Neuronal stem cell (in vitro differentiated cells): Measurements from ENCODE around the gene SELENOS.
A peak's percentile ranks its signal among the peaks of the same experiment; 100 is the strongest.

Experiments
- DNase-seq: peaks from one replicate; pipeline ENCODE4 v3.0.0-alpha.2; 2013; ENCODE audit warnings: low spot score
- H2AFZ ChIP-seq: one replicate; pipeline ENCODE4 v1.6.1; 2013; ENCODE audit warnings: mild to moderate bottlenecking, low read length, inconsistent platforms
- H2AK5ac ChIP-seq: 2 replicates; pipeline ENCODE4 v1.6.1; 2013; ENCODE audit warnings: low read depth, mild to moderate bottlenecking, inconsistent platforms, low read length, moderate library complexity, mixed read lengths
- H2BK120ac ChIP-seq: 2 replicates; pipeline ENCODE4 v1.6.1; 2013; ENCODE audit warnings: low read depth, mild to moderate bottlenecking, inconsistent platforms, low read length, moderate library complexity, mixed read lengths
- H2BK12ac ChIP-seq: one replicate; pipeline ENCODE4 v1.6.1; 2013; ENCODE audit warnings: low read length, inconsistent platforms
- H2BK15ac ChIP-seq: 2 replicates; pipeline ENCODE4 v1.6.1; 2013; ENCODE audit warnings: mild to moderate bottlenecking, low read length, inconsistent platforms, mixed read lengths
- H2BK5ac ChIP-seq: one replicate; pipeline ENCODE4 v1.6.1; 2013; ENCODE audit warnings: inconsistent platforms, mild to moderate bottlenecking, low read length, moderate library complexity
- H3K14ac ChIP-seq: one replicate; pipeline ENCODE4 v1.6.1; 2013; ENCODE audit warnings: low read length, inconsistent platforms
- H3K18ac ChIP-seq: 2 replicates; pipeline ENCODE4 v1.6.1; 2013; ENCODE audit warnings: low read length, inconsistent platforms
- H3K23ac ChIP-seq: 2 replicates; pipeline ENCODE4 v1.6.1; 2013; ENCODE audit warnings: low read depth, mild to moderate bottlenecking, mixed read lengths, low read length, inconsistent platforms; ENCODE audit not compliant: poor library complexity
- H3K27ac ChIP-seq: replicated peaks from 3 replicates; pipeline ENCODE4 v1.5.1; 2013; ENCODE audit warnings: low read length, inconsistent platforms
- H3K27me3 ChIP-seq, 3 experiments: 2 replicates each; pipeline ENCODE4 v1.6.1; 2013; ENCODE audit warnings: low read length in 3 of 3, mild to moderate bottlenecking in 2 of 3, inconsistent platforms in 1 of 3, low read depth in 1 of 3, mixed read lengths in 1 of 3, moderate library complexity in 1 of 3; ENCODE audit not compliant: control insufficient read depth in 3 of 3, insufficient read depth in 3 of 3
- H3K36me3 ChIP-seq, 2 donors: replicated peaks in 1 of 2; 2 replicates each; pipeline ENCODE4 v1.6.1; 2013; ENCODE audit warnings: low read length in 2 of 2; ENCODE audit not compliant: control insufficient read depth in 2 of 2, insufficient read depth in 2 of 2
- H3K4ac ChIP-seq: 2 replicates; pipeline ENCODE4 v1.6.1; 2013; ENCODE audit warnings: inconsistent platforms, mild to moderate bottlenecking, low read length, moderate library complexity
- H3K4me1 ChIP-seq, 2 donors: 1 replicate in 1 of 2; 2 replicates in 1 of 2; pipeline ENCODE4 v1.6.1; 2013; ENCODE audit warnings: low read length in 2 of 2, low read depth in 1 of 2; ENCODE audit not compliant: control insufficient read depth in 2 of 2, insufficient read depth in 1 of 2
- H3K4me2 ChIP-seq: one replicate; pipeline ENCODE4 v1.6.1; 2013; ENCODE audit warnings: mild to moderate bottlenecking, low read length, inconsistent platforms; ENCODE audit not compliant: insufficient read depth, poor library complexity, severe bottlenecking
- H3K4me3 ChIP-seq, 2 donors: 2 replicates each; pipeline ENCODE4 v1.5.1; 2013; ENCODE audit warnings: low read length in 2 of 2, mild to moderate bottlenecking in 2 of 2, inconsistent platforms in 1 of 2, moderate library complexity in 1 of 2
- H3K79me1 ChIP-seq: one replicate; pipeline ENCODE4 v1.6.1; 2013; ENCODE audit warnings: low read depth, mild to moderate bottlenecking, inconsistent platforms, low read length, moderate library complexity
- H3K9ac ChIP-seq: one replicate; pipeline ENCODE4 v1.6.1; 2013; ENCODE audit warnings: mild to moderate bottlenecking, low read depth, low read length, inconsistent platforms; ENCODE audit not compliant: poor library complexity
- H3K9me3 ChIP-seq, 2 donors: replicated peaks in 1 of 2; 2 replicates each; pipeline versions ENCODE3 to v1.6.1; 2013; ENCODE audit warnings: low read length in 2 of 2, mild to moderate bottlenecking in 2 of 2, inconsistent platforms in 1 of 2, low read depth in 1 of 2, mixed read lengths in 1 of 2, moderate library complexity in 1 of 2; ENCODE audit not compliant: control insufficient read depth in 2 of 2, insufficient read depth in 1 of 2
- H4K8ac ChIP-seq: one replicate; pipeline ENCODE4 v1.6.1; 2013; ENCODE audit warnings: low read depth, mild to moderate bottlenecking, inconsistent platforms, low read length, moderate library complexity
- H4K91ac ChIP-seq: one replicate; pipeline ENCODE4 v1.6.1; 2013; ENCODE audit warnings: low read length, low read depth, mild to moderate bottlenecking, inconsistent platforms; ENCODE audit not compliant: poor library complexity
- WGBS, 2 donors: extraction: QIAGEN DNeasy Blood & Tissue Kit; methylation state at CpG; one replicate each; pipeline ENCODE4 v1.1.7; 2013; ENCODE audit warnings: missing lambda C conversion rate in 2 of 2, mixed read lengths in 1 of 2; ENCODE audit not compliant: insufficient read length in 2 of 2, insufficient replicate concordance in 1 of 2; ENCODE audit errors: extremely low coverage in 2 of 2; 5-methylcytosine and 5-hydroxymethylcytosine counted together

Gene SELENOS

GRCh38 chr15:101244036-101244781, 33.1 kb downstream of the SELENOS start:
- Histone ChIP-seq H3K36me3 (peaks cover 5 to 66% of the 10 kb centered on the region in 2 donors), H3K18ac (no peak overlapping the region), H3K79me1 (peaks cover 15% of the 10 kb centered on the region), H3K27me3 (peaks cover 0 to 5% (median 0%) of the 10 kb centered on the region in 3 experiments), H2AK5ac (no peak overlapping the region), H3K23ac (no peak overlapping the region), H2AFZ (no peak overlapping the region), H3K4me3 (no peak overlapping the region), H4K91ac (no peak overlapping the region), H4K8ac (no peak overlapping the region), H3K4ac (no peak overlapping the region), H3K9me3 (no peaks in the 10 kb centered on the region), H2BK120ac (no peak overlapping the region), H3K4me2 (no peak overlapping the region), H2BK5ac (no peak overlapping the region), H3K27ac (no peak overlapping the region), H3K14ac (no peak overlapping the region), H2BK15ac (no peak overlapping the region), H2BK12ac (no peak overlapping the region), H3K4me1 (peaks cover 0 to 7% of the 10 kb centered on the region in 2 donors), H3K9ac (no peak overlapping the region)
- no peak for DNase-seq
- no CpG with 5 or more reads among the region's 7 CpGs for WGBS, 2 donors

GRCh38 chr15:101243420-101243819, 33.9 kb downstream of the SELENOS start:
- WGBS, 2 donors = no CpG with 5 or more reads among the region's 9 CpGs
- H2BK15ac ChIP-seq = no peak overlapping the region
- H2BK12ac ChIP-seq = no peak overlapping the region
- H3K9me3 ChIP-seq = no peaks in the 10 kb centered on the region
- no peak overlapping the region for H3K4me2 ChIP-seq
- H2AFZ ChIP-seq = no peak overlapping the region
- peaks cover 0 to 7% of the 10 kb centered on the region in 2 donors for H3K4me1 ChIP-seq
- DNase-seq = no peak
- H3K4ac ChIP-seq = no peak overlapping the region
- no peak overlapping the region for H3K27ac ChIP-seq
- no peak overlapping the region for H4K8ac ChIP-seq
- H2AK5ac ChIP-seq = no peak overlapping the region
- H3K14ac ChIP-seq = no peak overlapping the region
- peaks cover 0 to 5% (median 0%) of the 10 kb centered on the region in 3 experiments for H3K27me3 ChIP-seq
- H3K9ac ChIP-seq = no peak overlapping the region
- H3K36me3 ChIP-seq = peaks cover 5 to 63% of the 10 kb centered on the region in 2 donors
- no peak overlapping the region for H4K91ac ChIP-seq
- H3K79me1 ChIP-seq = peaks cover 15% of the 10 kb centered on the region
- no peak overlapping the region for H2BK120ac ChIP-seq
- H3K4me3 ChIP-seq = no peak overlapping the region
- no peak overlapping the region for H2BK5ac ChIP-seq
- peak overlapping the region; percentile 32 for H3K23ac ChIP-seq
- H3K18ac ChIP-seq = no peak overlapping the region

- H3K4me1 ChIP-seq = peaks cover 0 to 7% of the 10 kb centered on the region in 2 donors
- H4K8ac ChIP-seq = no peak overlapping the region
- H2AK5ac ChIP-seq = no peak overlapping the region
- no peak overlapping the region for H4K91ac ChIP-seq
- H2AFZ ChIP-seq = no peak overlapping the region
- no peak overlapping the region for H3K9ac ChIP-seq
- H3K4ac ChIP-seq = no peak overlapping the region
- no peak overlapping the region for H3K18ac ChIP-seq
- H2BK12ac ChIP-seq = no peak overlapping the region
- no peaks in the 10 kb centered on the region for H3K9me3 ChIP-seq
- no peak overlapping the region for H3K27ac ChIP-seq
- H3K36me3 ChIP-seq = peaks cover 3 to 58% of the 10 kb centered on the region in 2 donors
- no CpG with 5 or more reads among the region's 6 CpGs for WGBS, 2 donors
- H3K79me1 ChIP-seq = peaks cover 15% of the 10 kb centered on the region
- no peak overlapping the region for H2BK5ac ChIP-seq
- H2BK120ac ChIP-seq = no peak overlapping the region
- no peak overlapping the region for H2BK15ac ChIP-seq
- H3K23ac ChIP-seq = no peak overlapping the region
- H3K27me3 ChIP-seq = peaks cover 0 to 5% (median 0%) of the 10 kb centered on the region in 3 experiments
- H3K4me2 ChIP-seq = no peak overlapping the region
- no peak overlapping the region for H3K14ac ChIP-seq
- DNase-seq = no peak
- no peak overlapping the region for H3K4me3 ChIP-seq
Observed at GRCh38 chr15:101242999-101243336, 34.3 kb downstream of the SELENOS start.

- Histone ChIP-seq H2BK15ac (no peak overlapping the region), H2AFZ (no peak overlapping the region), H3K4me1 (peaks cover 0 to 7% of the 10 kb centered on the region in 2 donors), H3K9me3 (no peaks in the 10 kb centered on the region), H3K79me1 (peaks cover 15% of the 10 kb centered on the region), H4K91ac (no peak overlapping the region), H3K27me3 (peaks cover 0 to 5% (median 0%) of the 10 kb centered on the region in 3 experiments), H3K9ac (no peak overlapping the region), H3K36me3 (peaks cover 3 to 52% of the 10 kb centered on the region in 2 donors), H3K4me3 (no peak overlapping the region), H4K8ac (no peak overlapping the region), H2AK5ac (no peak overlapping the region), H3K14ac (no peak overlapping the region), H2BK120ac (no peak overlapping the region), H2BK5ac (no peak overlapping the region), H3K27ac (no peak overlapping the region), H2BK12ac (no peak overlapping the region), H3K4me2 (no peak overlapping the region), H3K4ac (no peak overlapping the region), H3K23ac (no peak overlapping the region), H3K18ac (no peak overlapping the region)
- no CpG with 5 or more reads among the region's 12 CpGs for WGBS, 2 donors
- DNase-seq = no peak
Observed at GRCh38 chr15:101242160-101242998, 34.9 kb downstream of the SELENOS start.
